HepG2 (cell line): ENCODE results near the gene BLMH. TPM values are rescaled to one million over a fixed set of nuclear protein-coding genes. Genes with fewer than 3 reads are reported as not detected.

ENCODE experiments used
- MEF2D ChIP-seq: sonication (generic); formaldehyde crosslinking; IDR thresholded peaks from 2 replicates; pipeline ENCODE4 v1.5.1; 2020; ENCODE audit warnings: mild to moderate bottlenecking, missing genetic modification reagents
- NBN ChIP-seq: fragments of 450-650 bp; conservative IDR thresholded peaks from 2 replicates; pipeline ENCODE4 v1.6.1; 2017
- NFRKB ChIP-seq: fragments of 450-650 bp; IDR thresholded peaks from 2 replicates; pipeline ENCODE4 v1.6.1; 2017
- SALL1 ChIP-seq: sonication (generic); formaldehyde crosslinking; IDR thresholded peaks from 2 replicates; pipeline ENCODE4 v1.8.0; 2022; ENCODE audit warnings: mild to moderate bottlenecking, missing genetic modification reagents
- SNAPC4 ChIP-seq: sonication (generic); formaldehyde crosslinking; IDR thresholded peaks from 2 replicates; pipeline ENCODE4 v1.4.0; 2020; ENCODE audit warnings: mild to moderate bottlenecking, missing genetic modification reagents
- TBX2 ChIP-seq: sonication (generic); formaldehyde crosslinking; IDR thresholded peaks from 2 replicates; pipeline ENCODE4 v1.5.0; 2020; ENCODE audit warnings: missing genetic modification reagents, mild to moderate bottlenecking, borderline replicate concordance
- ZNF142 ChIP-seq: sonication (generic); formaldehyde crosslinking; IDR thresholded peaks from 2 replicates; pipeline ENCODE4 v1.4.0; 2020; ENCODE audit warnings: missing genetic modification reagents
- ZNF350 ChIP-seq: sonication (generic); formaldehyde crosslinking; IDR thresholded peaks from 2 replicates; pipeline ENCODE4 v1.4.0; 2020; ENCODE audit warnings: mild to moderate bottlenecking, low read depth, missing genetic modification reagents, borderline replicate concordance
- ZNF552 ChIP-seq: sonication (generic); formaldehyde crosslinking; IDR thresholded peaks from 2 replicates; pipeline ENCODE4 v1.9.0; 2022; ENCODE audit warnings: missing genetic modification reagents, mild to moderate bottlenecking, borderline replicate concordance
- polyA plus RNA-seq, 8 experiments: library from polyadenylated mRNA; depleted of rRNA in 3 of 8; stranded (reverse) in 7 of 8; unstranded in 1 of 8; fragments of >200 nt; fragmentation: Illumina TruSeq in 4 of 8; extraction: Trizol in 4 of 8; gene quantifications; 2 replicates each; pipeline versions ENCODE4 v1.2.1 to v1.2.3, GENCODE V29; 2011 to 2016; ENCODE audit warnings: low read depth in 4 of 8, missing spikeins in 1 of 8, mixed read lengths in 1 of 8; ENCODE audit not compliant: insufficient read depth in 1 of 8
- total RNA-seq, 5 experiments: library from RNA; depleted of rRNA; stranded (reverse); fragments of >200 nt; fragmentation: Illumina TruSeq; extraction: Trizol; gene quantifications; 2 replicates each; pipeline ENCODE4 v1.2.3, GENCODE V29; 2016; ENCODE audit warnings: low read depth in 1 of 5
- TF ChIP-seq, protein P1 (sequence below): sonication (generic); formaldehyde crosslinking; IDR thresholded peaks from 2 replicates; pipeline ENCODE4 v1.4.0; 2020; ENCODE audit warnings: missing genetic modification reagents, mild to moderate bottlenecking, borderline replicate concordance
- TF ChIP-seq, protein P2 (sequence below): sonication (generic); formaldehyde crosslinking; IDR thresholded peaks from 2 replicates; pipeline ENCODE4 v1.5.0; 2020; ENCODE audit warnings: mild to moderate bottlenecking, missing genetic modification reagents

BLMH gene
- total and polyA plus RNA-seq, 2 of the 13 experiments (the other 11 are each of a cell fraction or from before 2014, with no cell fraction given): 12.1 to 41.0 TPM

DNA sequence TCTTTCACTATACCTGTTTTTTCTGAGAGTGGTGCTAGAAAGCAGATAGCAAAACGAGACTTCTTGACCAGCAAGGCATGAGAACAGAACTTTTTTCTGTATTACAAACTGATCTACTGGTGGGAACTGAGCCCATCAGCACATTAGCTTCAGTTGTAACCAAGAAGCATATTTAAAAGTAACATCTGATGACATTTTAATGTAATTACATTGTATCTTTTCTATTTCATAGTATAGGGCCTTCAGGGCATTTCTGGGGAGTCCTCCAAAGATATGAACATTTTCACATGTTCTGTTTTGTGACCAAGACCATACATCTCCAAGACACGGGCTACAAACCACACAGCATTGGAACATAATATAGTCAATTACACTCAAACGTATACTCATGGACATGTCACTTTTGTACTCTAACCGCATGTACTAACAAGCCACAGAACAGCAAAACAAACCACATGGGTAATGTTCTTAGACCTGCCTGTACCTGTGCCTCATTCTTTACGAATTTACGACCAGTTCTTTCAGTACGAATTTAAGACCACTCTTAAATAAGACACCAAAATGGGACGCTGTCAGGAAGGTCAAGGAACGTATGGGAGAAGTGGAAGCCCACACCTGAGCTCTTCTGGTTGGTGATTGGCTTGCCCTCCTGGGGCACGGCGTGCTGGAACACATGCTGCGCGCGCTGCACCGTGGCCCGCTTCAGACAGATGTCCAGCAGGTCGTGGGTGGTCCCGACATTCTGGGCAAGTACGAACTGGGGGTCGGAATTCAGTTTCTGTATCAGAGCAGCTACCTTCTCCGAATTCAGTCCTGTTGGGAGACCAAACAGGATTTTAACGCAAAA lies 825 bp downstream of the BLMH start (continued):
- TF ChIP-seq, protein P1, sequence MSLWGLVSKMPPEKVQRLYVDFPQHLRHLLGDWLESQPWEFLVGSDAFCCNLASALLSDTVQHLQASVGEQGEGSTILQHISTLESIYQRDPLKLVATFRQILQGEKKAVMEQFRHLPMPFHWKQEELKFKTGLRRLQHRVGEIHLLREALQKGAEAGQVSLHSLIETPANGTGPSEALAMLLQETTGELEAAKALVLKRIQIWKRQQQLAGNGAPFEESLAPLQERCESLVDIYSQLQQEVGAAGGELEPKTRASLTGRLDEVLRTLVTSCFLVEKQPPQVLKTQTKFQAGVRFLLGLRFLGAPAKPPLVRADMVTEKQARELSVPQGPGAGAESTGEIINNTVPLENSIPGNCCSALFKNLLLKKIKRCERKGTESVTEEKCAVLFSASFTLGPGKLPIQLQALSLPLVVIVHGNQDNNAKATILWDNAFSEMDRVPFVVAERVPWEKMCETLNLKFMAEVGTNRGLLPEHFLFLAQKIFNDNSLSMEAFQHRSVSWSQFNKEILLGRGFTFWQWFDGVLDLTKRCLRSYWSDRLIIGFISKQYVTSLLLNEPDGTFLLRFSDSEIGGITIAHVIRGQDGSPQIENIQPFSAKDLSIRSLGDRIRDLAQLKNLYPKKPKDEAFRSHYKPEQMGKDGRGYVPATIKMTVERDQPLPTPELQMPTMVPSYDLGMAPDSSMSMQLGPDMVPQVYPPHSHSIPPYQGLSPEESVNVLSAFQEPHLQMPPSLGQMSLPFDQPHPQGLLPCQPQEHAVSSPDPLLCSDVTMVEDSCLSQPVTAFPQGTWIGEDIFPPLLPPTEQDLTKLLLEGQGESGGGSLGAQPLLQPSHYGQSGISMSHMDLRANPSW (CRISPR knock-in tag): no peak
- TF ChIP-seq, protein P2, sequence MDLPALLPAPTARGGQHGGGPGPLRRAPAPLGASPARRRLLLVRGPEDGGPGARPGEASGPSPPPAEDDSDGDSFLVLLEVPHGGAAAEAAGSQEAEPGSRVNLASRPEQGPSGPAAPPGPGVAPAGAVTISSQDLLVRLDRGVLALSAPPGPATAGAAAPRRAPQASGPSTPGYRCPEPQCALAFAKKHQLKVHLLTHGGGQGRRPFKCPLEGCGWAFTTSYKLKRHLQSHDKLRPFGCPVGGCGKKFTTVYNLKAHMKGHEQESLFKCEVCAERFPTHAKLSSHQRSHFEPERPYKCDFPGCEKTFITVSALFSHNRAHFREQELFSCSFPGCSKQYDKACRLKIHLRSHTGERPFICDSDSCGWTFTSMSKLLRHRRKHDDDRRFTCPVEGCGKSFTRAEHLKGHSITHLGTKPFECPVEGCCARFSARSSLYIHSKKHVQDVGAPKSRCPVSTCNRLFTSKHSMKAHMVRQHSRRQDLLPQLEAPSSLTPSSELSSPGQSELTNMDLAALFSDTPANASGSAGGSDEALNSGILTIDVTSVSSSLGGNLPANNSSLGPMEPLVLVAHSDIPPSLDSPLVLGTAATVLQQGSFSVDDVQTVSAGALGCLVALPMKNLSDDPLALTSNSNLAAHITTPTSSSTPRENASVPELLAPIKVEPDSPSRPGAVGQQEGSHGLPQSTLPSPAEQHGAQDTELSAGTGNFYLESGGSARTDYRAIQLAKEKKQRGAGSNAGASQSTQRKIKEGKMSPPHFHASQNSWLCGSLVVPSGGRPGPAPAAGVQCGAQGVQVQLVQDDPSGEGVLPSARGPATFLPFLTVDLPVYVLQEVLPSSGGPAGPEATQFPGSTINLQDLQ (CRISPR knock-in tag): peak; percentile 16; the same call in 1 of the 2 replicates
- TF ChIP-seq ZNF142 (CRISPR knock-in tag): no peak
- no peak for TF ChIP-seq NBN
- TF ChIP-seq SALL1 (CRISPR knock-in tag): peak; percentile 36; the same call in 1 of the 2 replicates
- peak; percentile 59; the same call in 1 of the 2 replicates for TF ChIP-seq ZNF350 (CRISPR knock-in tag)
- TF ChIP-seq TBX2 (CRISPR knock-in tag): no peak; the same call in 1 of the 2 replicates
- no peak; the same call in 1 of the 2 replicates for TF ChIP-seq ZNF552
- no peak for TF ChIP-seq NFRKB
- TF ChIP-seq MEF2D: no peak
- no peak for TF ChIP-seq SNAPC4 (CRISPR knock-in tag)
